OCI-LY7 (cell line): Measurements from ENCODE around the gene TGFBRAP1.

Experiments
- EZH2phosphoT487 ChIP-seq: fragments of 200-600 bp; sonication (generic); IDR thresholded peaks from 2 replicates; pipeline ENCODE4 v1.6.1; 2018; ENCODE audit warnings: low read depth, borderline replicate concordance, mild to moderate bottlenecking, mixed run types, antibody characterized with exemption, low read length, moderate library complexity, mixed read lengths
- TF ChIP-seq, protein P1 (sequence below): fragments of 200-600 bp; sonication (generic); conservative IDR thresholded peaks from 2 replicates; pipeline ENCODE4 v1.5.1; 2014; ENCODE audit warnings: mild to moderate bottlenecking, antibody characterized with exemption, low read length, moderate library complexity, mixed read lengths

DNA sequence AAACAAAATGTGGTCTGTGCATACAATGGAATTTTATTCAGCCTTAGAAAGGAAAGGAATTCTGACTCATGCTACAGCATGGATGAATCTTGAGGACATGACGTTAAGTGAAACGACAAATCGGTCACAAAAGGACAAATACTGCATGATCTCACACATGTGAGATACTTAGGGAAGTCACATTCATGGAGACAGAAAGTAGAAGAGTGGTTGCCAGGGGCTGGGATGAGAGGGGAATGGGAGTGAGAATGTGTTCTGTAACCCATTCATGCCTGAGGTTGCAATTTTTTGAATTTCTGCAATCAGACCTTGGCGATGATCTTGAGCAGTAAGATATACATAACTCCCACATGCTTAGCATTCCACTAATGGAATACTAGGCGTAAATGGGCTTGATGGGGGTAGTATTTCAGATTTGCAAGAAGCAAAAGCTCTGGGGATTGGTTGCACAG is 47.3 kb upstream of the TGFBRAP1 start:
- no peak for TF ChIP-seq EZH2phosphoT487
- TF ChIP-seq, protein P1, sequence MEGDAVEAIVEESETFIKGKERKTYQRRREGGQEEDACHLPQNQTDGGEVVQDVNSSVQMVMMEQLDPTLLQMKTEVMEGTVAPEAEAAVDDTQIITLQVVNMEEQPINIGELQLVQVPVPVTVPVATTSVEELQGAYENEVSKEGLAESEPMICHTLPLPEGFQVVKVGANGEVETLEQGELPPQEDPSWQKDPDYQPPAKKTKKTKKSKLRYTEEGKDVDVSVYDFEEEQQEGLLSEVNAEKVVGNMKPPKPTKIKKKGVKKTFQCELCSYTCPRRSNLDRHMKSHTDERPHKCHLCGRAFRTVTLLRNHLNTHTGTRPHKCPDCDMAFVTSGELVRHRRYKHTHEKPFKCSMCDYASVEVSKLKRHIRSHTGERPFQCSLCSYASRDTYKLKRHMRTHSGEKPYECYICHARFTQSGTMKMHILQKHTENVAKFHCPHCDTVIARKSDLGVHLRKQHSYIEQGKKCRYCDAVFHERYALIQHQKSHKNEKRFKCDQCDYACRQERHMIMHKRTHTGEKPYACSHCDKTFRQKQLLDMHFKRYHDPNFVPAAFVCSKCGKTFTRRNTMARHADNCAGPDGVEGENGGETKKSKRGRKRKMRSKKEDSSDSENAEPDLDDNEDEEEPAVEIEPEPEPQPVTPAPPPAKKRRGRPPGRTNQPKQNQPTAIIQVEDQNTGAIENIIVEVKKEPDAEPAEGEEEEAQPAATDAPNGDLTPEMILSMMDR, result no peak
